Metanephros (tissue), 1 donor: ENCODE results near the gene ZNF174. TPM values are rescaled to one million over a fixed set of nuclear protein-coding genes. Genes with fewer than 3 reads are reported as not detected.

Experiments used
- total RNA-seq: library from RNA; depleted of rRNA; stranded (reverse); fragments of >200 nt; gene quantifications from one replicate; pipeline ENCODE4 v1.2.3, GENCODE V29; 2014

Gene ZNF174
- total RNA-seq: 9.0 TPM

GRCh38 chr16:3400779-3401688 is at the start of gene ZNF174, which contains the start of gene ZSCAN32:
TSS of gene ZNF174 (plus strand) at chr16:3401215. CDS start at chr16:3402005, 790 bp downstream.
TSS of gene ZSCAN32 (minus strand) at chr16:3401004. CDS start at chr16:3397557, 3,447 bp downstream.

GRCh38 chr16:3355589-3355988 is 45.4 kb upstream of the ZNF174 start, which contains the start of gene OR2C1:
TSS of gene OR2C1 (plus strand) at chr16:3355889. CDS start at chr16:3355941, 52 bp downstream.

GRCh38 chr16:3443108-3444031 is 42.4 kb downstream of the ZNF174 start, which contains the start of the genes NAA60 and ZNF597:
TSS of gene NAA60 (plus strand) at chr16:3443680. CDS start at chr16:3476228, 32,548 bp downstream.
TSS of gene ZNF597 (minus strand) at chr16:3443504. CDS start at chr16:3443153, 351 bp downstream.

Other genes with a start within 250 kb of the ZNF174 start
- gene OR1F1, start 213.0 kb upstream of the ZNF174 start, total RNA-seq: not detected
- 9.2 TPM for gene ZNF200, start 166.1 kb upstream of the ZNF174 start, total RNA-seq
- 2.9 TPM for gene MEFV, start 144.6 kb upstream of the ZNF174 start, total RNA-seq
- 55.0 TPM for gene ZNF263, start 117.7 kb upstream of the ZNF174 start, total RNA-seq
- 14.2 TPM for gene TIGD7, start 95.8 kb upstream of the ZNF174 start, total RNA-seq
- 36.3 TPM for gene ZNF75A, start 95.7 kb upstream of the ZNF174 start, total RNA-seq
- gene OR2C1, start 45.3 kb upstream of the ZNF174 start, total RNA-seq: 1.3 TPM
- 13.0 TPM for gene ZSCAN32, start 211 bp upstream of the ZNF174 start, total RNA-seq
- 2.7 TPM for gene ZNF597, start 42.3 kb downstream of the ZNF174 start, total RNA-seq
- 27.6 TPM for gene NAA60, start 42.5 kb downstream of the ZNF174 start, total RNA-seq
- gene C16orf90, start 94.3 kb downstream of the ZNF174 start, total RNA-seq: not detected
- gene CLUAP1, start 99.8 kb downstream of the ZNF174 start, total RNA-seq: 16.9 TPM
- 1.9 TPM for gene NLRC3, start 176.2 kb downstream of the ZNF174 start, total RNA-seq
- gene SLX4, start 210.4 kb downstream of the ZNF174 start, total RNA-seq: 6.8 TPM